GM13977 (cell line): ENCODE measurements around the gene CMIP.

Experiments used
- DNase-seq: peaks from one replicate; pipeline ENCODE4 v3.0.0; 2012; ENCODE audit warnings: low spot score
- in situ Hi-C: fragments of 300-500 bp; cut with MboI; formaldehyde crosslinking; loops from one replicate; pipeline ENCODE4 v1.12.0; 2022; ENCODE audit warnings: low sequenced_read_pairs, low pct_unique_long_range_greater_than_20kb, mixed read lengths, inconsistent platforms; ENCODE audit not compliant: unreplicated experiment
- TF ChIP-seq, protein P1 (sequence below): IDR thresholded peaks from 2 replicates; pipeline ENCODE4 v1.5.1; 2012; ENCODE audit warnings: mild to moderate bottlenecking, control low read depth; ENCODE audit not compliant: insufficient read depth; ENCODE audit errors: extremely low read depth, missing control alignments

Gene CMIP

DNA sequence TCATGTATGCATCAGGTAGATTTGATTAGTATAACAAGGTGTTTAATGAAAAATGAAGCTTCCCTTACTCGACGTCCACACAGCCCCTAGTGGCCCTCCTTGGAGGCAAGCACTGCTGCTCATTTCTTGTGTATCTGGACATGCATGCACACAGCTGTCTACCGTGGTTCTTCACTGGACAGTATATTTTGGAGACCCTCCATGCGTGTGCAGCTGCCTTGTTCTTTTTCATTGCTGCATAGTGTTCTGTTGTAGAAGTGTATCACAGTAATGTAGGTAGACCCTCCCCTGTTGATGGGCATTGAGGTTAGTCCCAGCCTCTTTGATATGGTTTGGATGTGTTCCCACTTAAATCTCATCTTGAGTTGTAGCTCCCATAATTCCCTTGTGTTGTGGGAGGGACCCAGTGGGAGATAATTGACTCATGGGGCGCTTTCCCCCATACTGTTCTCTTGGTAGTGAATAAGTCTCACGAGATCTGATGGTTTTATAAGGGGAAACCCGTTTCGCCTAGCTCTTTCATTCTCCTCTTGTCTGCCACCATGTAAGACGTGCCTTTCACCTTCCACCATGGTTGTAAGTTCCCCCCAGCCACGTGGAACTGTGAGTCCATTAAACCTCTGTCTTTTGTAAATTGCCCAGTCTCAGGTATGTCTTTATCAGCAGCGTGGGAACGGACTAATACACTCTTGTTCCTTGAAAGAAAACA, 6.3 kb downstream of the CMIP start:
- in situ Hi-C loops = no loop called here
- DNase-seq = no peak
- TF ChIP-seq, protein P1, sequence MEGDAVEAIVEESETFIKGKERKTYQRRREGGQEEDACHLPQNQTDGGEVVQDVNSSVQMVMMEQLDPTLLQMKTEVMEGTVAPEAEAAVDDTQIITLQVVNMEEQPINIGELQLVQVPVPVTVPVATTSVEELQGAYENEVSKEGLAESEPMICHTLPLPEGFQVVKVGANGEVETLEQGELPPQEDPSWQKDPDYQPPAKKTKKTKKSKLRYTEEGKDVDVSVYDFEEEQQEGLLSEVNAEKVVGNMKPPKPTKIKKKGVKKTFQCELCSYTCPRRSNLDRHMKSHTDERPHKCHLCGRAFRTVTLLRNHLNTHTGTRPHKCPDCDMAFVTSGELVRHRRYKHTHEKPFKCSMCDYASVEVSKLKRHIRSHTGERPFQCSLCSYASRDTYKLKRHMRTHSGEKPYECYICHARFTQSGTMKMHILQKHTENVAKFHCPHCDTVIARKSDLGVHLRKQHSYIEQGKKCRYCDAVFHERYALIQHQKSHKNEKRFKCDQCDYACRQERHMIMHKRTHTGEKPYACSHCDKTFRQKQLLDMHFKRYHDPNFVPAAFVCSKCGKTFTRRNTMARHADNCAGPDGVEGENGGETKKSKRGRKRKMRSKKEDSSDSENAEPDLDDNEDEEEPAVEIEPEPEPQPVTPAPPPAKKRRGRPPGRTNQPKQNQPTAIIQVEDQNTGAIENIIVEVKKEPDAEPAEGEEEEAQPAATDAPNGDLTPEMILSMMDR = no peak

DNA sequence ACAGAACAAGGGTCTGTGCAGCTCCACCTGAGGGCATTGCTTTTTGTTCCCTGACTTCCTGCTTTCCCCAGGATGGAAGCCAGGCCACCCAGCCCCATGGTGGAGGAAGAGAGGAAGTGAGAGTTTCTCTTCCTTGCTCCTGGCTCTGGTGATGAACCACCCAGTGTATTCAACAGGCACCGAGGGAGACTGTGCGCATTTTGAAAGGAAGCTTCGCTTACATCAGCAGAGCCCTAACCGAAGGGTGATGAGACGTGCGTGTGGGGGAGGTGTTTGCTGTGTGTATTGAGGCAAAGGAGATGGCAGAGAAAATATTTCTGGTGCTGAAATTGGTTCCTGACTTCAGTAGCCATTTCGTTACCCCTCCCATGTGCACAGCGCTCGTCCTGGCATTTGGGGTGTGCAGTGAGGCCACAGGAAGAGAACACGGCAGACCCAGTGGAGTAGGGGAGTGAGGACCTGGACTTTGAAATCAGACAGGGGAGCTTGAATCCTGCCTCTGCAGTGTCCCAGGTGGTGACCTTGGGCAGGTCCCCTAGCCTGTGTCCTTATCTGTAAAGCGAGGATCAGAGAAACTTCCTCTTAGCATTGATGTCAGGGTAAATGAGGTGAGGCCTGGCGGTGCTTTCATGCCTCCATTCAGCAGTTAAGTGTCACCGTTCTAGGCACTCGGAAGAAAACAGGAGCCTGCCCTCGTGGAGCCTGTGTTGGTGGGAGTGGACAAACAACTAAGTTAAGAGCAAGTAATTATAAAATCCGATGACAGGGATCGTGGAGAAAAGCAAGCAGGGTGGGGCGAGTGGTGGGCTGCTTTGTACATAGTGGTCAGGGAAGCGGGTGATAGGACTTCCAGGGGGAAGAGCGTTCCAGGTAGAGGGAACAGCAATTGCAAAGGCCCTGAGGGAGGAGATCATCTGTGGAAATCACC, 7.4 kb downstream of the CMIP start:
- no peak for DNase-seq
- in situ Hi-C loops = no loop called here
- TF ChIP-seq, protein P1 = no peak

DNA sequence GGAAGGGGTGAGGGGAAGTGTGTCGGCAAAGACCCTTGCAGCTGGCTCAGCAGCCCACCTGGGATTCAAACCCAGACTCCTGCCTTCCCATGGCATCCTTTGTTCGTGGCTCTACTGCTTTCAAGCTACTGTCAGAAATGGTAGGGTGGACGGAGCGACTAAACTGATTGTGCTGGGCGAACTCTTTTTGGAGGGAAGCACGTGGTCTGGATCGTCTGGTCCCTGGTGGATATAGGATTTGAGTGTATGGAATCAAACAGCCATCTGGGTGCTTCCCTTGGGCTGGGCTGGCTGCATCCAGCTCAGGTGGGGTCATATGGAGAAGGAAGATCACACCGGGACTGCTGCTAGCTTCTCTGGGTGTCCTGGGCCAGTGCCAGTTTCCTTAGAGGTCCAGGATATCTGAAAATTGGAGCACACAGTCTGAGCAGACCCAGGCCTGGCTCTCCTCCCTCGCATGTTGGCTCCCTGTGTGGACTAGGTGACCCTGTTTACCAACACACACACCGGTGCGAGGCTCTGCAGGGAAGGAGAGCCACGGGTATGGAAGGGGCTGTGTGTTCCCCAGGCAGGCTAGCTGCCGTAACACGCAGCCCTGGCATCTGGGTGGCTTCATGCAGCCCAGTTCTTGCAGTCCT, 8.6 kb downstream of the CMIP start:
- in situ Hi-C loops = no loop called here
- TF ChIP-seq, protein P1 = no peak
- DNase-seq = no peak

DNA sequence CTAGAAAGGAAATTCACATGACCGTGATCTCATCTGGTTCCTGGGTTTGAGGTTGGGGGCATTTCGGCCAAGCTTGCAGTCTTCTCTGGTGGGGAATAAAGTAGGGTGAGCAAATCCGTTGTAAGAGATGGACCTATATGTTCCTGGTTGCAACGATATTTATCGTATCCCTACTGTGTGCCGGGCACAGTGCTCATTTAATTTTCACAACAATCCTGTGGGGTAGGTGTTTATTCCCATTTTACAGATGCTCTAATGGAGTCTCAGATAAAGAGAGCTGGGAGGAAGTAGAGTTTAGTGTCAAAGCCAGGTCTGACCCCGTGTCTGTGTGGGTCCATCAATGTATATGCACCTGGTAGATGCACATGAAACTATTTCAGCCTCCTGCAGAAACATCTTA, 9.4 kb downstream of the CMIP start:
- TF ChIP-seq, protein P1 = no peak
- in situ Hi-C loops = no loop called here
- no peak for DNase-seq

DNA sequence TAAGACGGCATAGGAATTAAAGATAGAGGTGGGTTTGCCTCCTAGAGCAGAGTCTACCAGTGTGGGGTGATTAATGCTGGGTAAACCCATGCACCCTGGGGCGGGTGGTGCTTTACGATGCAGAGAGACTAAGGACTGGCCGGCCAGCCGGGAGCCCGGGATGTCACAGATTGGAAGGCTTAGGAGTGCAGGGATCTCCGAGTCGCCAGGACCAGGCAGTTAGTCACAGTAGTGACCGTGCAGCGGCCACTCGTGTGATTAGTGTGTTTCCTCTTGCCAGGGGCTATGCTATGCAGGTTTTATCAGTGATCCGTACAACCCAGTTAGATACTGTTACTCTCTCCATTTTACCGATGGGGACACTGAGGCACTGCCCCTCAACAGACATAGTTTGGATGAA, 10.4 kb downstream of the CMIP start:
- in situ Hi-C loops = no loop called here
- DNase-seq = no peak
- TF ChIP-seq, protein P1 = no peak

DNA sequence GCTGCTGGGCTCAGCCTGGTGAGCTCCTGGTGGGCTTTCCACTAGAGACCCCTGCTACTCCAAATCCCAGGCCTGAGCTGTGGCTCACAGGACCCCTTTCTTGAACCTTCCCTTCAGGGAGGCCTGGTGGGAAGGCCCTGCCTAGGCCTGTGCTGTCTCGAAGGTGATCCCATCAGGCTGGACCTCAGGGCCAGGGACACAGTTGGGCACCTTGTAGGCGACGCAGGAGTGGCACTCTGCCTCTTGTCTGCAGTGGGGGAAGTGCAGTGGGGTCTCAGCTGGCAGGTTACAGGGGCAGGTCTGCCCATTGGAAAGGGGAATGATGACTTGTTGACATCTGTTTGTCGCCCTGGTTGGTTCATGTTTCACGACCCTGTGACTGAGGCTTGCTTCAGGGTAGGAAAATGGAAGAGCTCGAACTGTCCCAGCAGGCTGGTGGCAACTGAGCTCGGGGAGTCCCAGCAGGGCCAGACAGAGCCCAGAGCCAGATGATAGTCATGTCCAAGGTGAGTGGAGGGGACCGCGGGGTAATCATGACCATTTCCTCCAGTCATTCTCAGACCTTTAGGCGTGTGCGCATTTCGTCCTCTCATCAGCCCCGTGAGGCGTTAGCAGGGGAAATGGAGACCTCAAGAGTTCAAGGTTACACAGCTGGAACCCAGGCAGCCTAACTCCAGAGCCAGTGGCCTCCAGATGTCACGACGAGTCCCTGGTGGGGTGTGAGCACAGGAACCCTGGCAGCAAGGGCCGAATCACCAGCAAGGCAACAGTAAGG, 11.3 kb downstream of the CMIP start:
- in situ Hi-C loops = no loop called here
- TF ChIP-seq, protein P1 = no peak

More for the DNA sequence above, 11.3 kb downstream of the CMIP start:
- no peak for DNase-seq
